ENCODE data around the gene TMEM145. TPM values are rescaled to one million over a fixed set of nuclear protein-coding genes. Genes with fewer than 3 reads are reported as not detected.

Gene TMEM145
- total and polyA plus RNA-seq, 9 of the 15 experiments (the other 6 are each of a cell fraction or from before 2014, with no cell fraction given) = 0.80 to 5.5 (median 1.9) TPM; not detected in 3

- TF ChIP-seq ZFP91 (CRISPR knock-in tag; IDR thresholded peaks at IDR 0.05) = no peak
- no peak for TF ChIP-seq ZNF785 (CRISPR knock-in tag; IDR thresholded peaks at IDR 0.05)
- TF ChIP-seq ZNF436 (CRISPR knock-in tag; IDR thresholded peaks at IDR 0.05) = no peak
- TF ChIP-seq, protein P1, sequence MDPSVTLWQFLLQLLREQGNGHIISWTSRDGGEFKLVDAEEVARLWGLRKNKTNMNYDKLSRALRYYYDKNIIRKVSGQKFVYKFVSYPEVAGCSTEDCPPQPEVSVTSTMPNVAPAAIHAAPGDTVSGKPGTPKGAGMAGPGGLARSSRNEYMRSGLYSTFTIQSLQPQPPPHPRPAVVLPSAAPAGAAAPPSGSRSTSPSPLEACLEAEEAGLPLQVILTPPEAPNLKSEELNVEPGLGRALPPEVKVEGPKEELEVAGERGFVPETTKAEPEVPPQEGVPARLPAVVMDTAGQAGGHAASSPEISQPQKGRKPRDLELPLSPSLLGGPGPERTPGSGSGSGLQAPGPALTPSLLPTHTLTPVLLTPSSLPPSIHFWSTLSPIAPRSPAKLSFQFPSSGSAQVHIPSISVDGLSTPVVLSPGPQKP (CRISPR knock-in tag; IDR thresholded peaks at IDR 0.05) = no peak
- TF ChIP-seq NR2C1 (IDR thresholded peaks at IDR 0.05) = no peak
- no peak for TF ChIP-seq NR2C1 (tag; IDR thresholded peaks at IDR 0.05)
- TF ChIP-seq BMI1 (IDR thresholded peaks at IDR 0.05; ENCODE audit: low read length) = no peak
- TF ChIP-seq ZBTB40 (IDR thresholded peaks at IDR 0.05) = peak; percentile 28; the same call in 1 of the 2 replicates
- no peak for TF ChIP-seq ZBTB40 (CRISPR knock-in tag; IDR thresholded peaks at IDR 0.05)
- TF ChIP-seq, protein P2, sequence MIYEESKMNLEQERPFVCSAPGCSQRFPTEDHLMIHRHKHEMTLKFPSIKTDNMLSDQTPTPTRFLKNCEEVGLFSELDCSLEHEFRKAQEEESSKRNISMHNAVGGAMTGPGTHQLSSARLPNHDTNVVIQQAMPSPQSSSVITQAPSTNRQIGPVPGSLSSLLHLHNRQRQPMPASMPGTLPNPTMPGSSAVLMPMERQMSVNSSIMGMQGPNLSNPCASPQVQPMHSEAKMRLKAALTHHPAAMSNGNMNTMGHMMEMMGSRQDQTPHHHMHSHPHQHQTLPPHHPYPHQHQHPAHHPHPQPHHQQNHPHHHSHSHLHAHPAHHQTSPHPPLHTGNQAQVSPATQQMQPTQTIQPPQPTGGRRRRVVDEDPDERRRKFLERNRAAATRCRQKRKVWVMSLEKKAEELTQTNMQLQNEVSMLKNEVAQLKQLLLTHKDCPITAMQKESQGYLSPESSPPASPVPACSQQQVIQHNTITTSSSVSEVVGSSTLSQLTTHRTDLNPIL (CRISPR knock-in tag; IDR thresholded peaks at IDR 0.05) = no peak
- TF ChIP-seq PHB2 (IDR thresholded peaks at IDR 0.05; ENCODE audit: low read depth) = no peak
- TF ChIP-seq MCM5 (IDR thresholded peaks at IDR 0.05; ENCODE audit: low read depth) = no peak
- peak; percentile 64; the same call in 1 of the 2 replicates for TF ChIP-seq CTBP1 (IDR thresholded peaks at IDR 0.05; ENCODE audit: borderline replicate concordance)
- no peak for TF ChIP-seq NCOA2 (IDR thresholded peaks at IDR 0.05; ENCODE audit: partially characterized antibody in 2 of 2)
- no peak for TF ChIP-seq ZNF41 (CRISPR knock-in tag; conservative IDR thresholded peaks at IDR 0.05)
Measured at GRCh38 chr19:42279902-42280814, 33.0 kb upstream of the TMEM145 start (continued).

Data from K562 (cell line).